HepG2 (cell line): ENCODE measurements around the gene AGBL2. TPM values are rescaled to one million over a fixed set of nuclear protein-coding genes. Genes with fewer than 3 reads are reported as not detected.

Source experiments
- ATAC-seq: fragments of 200-7000 bp; cut with Tn5 transposase; 3 replicates; pipeline ENCODE4 v1.9.1; 2020; ENCODE audit warnings: mild to moderate bottlenecking, moderate library complexity
- BruUV-seq: library from RNA; stranded (reverse); fragments of 400-500 nt; replicated peaks from 2 replicates; lab custom pipeline; 2021; lab: Mats Ljungman, UMichigan
- CTCF ChIA-PET: fragments of 300-600 bp; formaldehyde crosslinking; extraction: SDS; loops from one replicate; lab custom pipeline; 2021; ENCODE audit warnings: low total read pairs, inconsistent platforms, low intra/inter-chr PET ratio; lab: Yijun Ruan, JAX
- POLR2A ChIA-PET: fragments of 350-600 bp; sonication (Branson Sonifier 250); formaldehyde crosslinking; loops from one replicate; lab custom pipeline; 2020; ENCODE audit warnings: antibody characterized with exemption, inconsistent platforms; lab: Yijun Ruan, JAX
- DNase-seq: peaks from one replicate; pipeline ENCODE4 v3.0.0-alpha.2; 2015; ENCODE audit warnings: low spot score
- FAIRE-seq: peaks from 3 replicates; lab custom pipeline; 2011; peaks lifted over from hg19 to GRCh38; lab: Jason Lieb, UNC
- H2AFZ ChIP-seq: one replicate; pipeline ENCODE4 v1.6.1; 2011; ENCODE audit warnings: low read length, inconsistent platforms
- H3K27ac ChIP-seq: fragments of 300-600 bp; 3 replicates; pipeline ENCODE4 v1.8.0; 2011; ENCODE audit warnings: mixed run types, mild to moderate bottlenecking, mixed read lengths, low read length, inconsistent platforms; ENCODE audit not compliant: insufficient read depth; ENCODE audit errors: extremely low read length
- H3K27me3 ChIP-seq, 2 experiments: fragments of 200-600 bp in 1 of 2; 2 replicates in 1 of 2; 3 replicates in 1 of 2; pipeline versions ENCODE4 v1.6.0 to v1.8.0; 2011; ENCODE audit warnings: low read length in 2 of 2, mild to moderate bottlenecking in 2 of 2, moderate library complexity in 2 of 2, inconsistent platforms in 1 of 2; ENCODE audit not compliant: insufficient read depth in 2 of 2, control insufficient read depth in 1 of 2
- H3K36me3 ChIP-seq, 2 experiments: fragments of 200-600 bp in 1 of 2; replicated peaks in 1 of 2; 2 replicates in 1 of 2; 3 replicates in 1 of 2; pipeline versions ENCODE4 v1.5.1 to v1.8.0; 2011; ENCODE audit warnings: low read length in 2 of 2, inconsistent platforms in 1 of 2; ENCODE audit not compliant: insufficient read depth in 2 of 2, control insufficient read depth in 1 of 2
- H3K4me1 ChIP-seq: 2 replicates; pipeline ENCODE4 v1.5.1; 2012; ENCODE audit warnings: low read length, inconsistent platforms; ENCODE audit not compliant: insufficient read depth
- H3K4me2 ChIP-seq: 2 replicates; pipeline ENCODE4 v1.6.0; 2011; ENCODE audit warnings: low read depth, low read length, inconsistent platforms
- H3K4me3 ChIP-seq, 3 experiments: fragments of 200-600 bp in 1 of 3; sonication (generic), shearing (Covaris generic) in 1 of 3; replicated peaks in 1 of 3; 2 replicates each; pipeline ENCODE4 v1.5.1; 2011 to 2016; ENCODE audit warnings: low read length in 3 of 3, inconsistent platforms in 2 of 3, low read depth in 2 of 3, mild to moderate bottlenecking in 2 of 3, control low read depth in 1 of 3, mixed read lengths in 1 of 3; ENCODE audit not compliant: insufficient read depth in 1 of 3
- H3K79me2 ChIP-seq: one replicate; pipeline ENCODE4 v1.6.1; 2011; ENCODE audit warnings: low read length, inconsistent platforms; ENCODE audit not compliant: insufficient read depth
- H3K9ac ChIP-seq: 2 replicates; pipeline ENCODE4 v1.6.0; 2011; ENCODE audit warnings: mild to moderate bottlenecking, low read depth, low read length, inconsistent platforms; ENCODE audit not compliant: insufficient read depth
- H3K9me3 ChIP-seq: 2 replicates; pipeline ENCODE4 v1.5.1; 2012; ENCODE audit warnings: mild to moderate bottlenecking, low read length
- H4K20me1 ChIP-seq: 2 replicates; pipeline ENCODE4 v1.6.0; 2011; ENCODE audit warnings: inconsistent platforms, mild to moderate bottlenecking, low read length, moderate library complexity; ENCODE audit not compliant: insufficient read depth
- CCAR2 ChIP-seq: fragments of 200-400 bp; formaldehyde crosslinking; optimal IDR thresholded peaks from 2 replicates; pipeline ENCODE3; 2018; ENCODE audit warnings: low read depth, mild to moderate bottlenecking, low read length, moderate library complexity
- NPAS2 ChIP-seq: sonication (generic); formaldehyde crosslinking; IDR thresholded peaks from 2 replicates; pipeline ENCODE4 v1.8.0; 2022; ENCODE audit warnings: mild to moderate bottlenecking, missing genetic modification reagents, borderline replicate concordance
- RBM22 ChIP-seq: fragments of 200-400 bp; formaldehyde crosslinking; optimal IDR thresholded peaks from 2 replicates; pipeline ENCODE3; 2017; ENCODE audit warnings: mild to moderate bottlenecking, low read length, moderate library complexity
- ZBTB25 ChIP-seq: IDR thresholded peaks from 2 replicates; pipeline ENCODE4 v1.6.1; 2018; ENCODE audit warnings: missing genetic modification reagents
- ZNF768 ChIP-seq: sonication (generic); formaldehyde crosslinking; IDR thresholded peaks from 2 replicates; pipeline ENCODE4 v1.4.0; 2020; ENCODE audit warnings: missing genetic modification reagents
- WGBS: methylation state at CpG from one replicate; pipeline ENCODE4 v1.1.6; 2017; ENCODE audit warnings: low lambda C conversion rate; 5-methylcytosine and 5-hydroxymethylcytosine counted together
- in situ Hi-C: cut with HindIII; loops from 2 replicates; pipeline ENCODE4 v1.10.0; 2017; ENCODE audit warnings: low pct_unique_long_range_greater_than_20kb; ENCODE audit not compliant: extremely low pct_ligation_motif_present
- intact Hi-C: fragments of 100-400 bp; cut with micrococcal nuclease; formaldehyde crosslinking; loops from one replicate; pipeline ENCODE4 v1.10.0; 2022; ENCODE audit not compliant: unreplicated experiment
- polyA plus RNA-seq, 8 experiments: library from polyadenylated mRNA; depleted of rRNA in 3 of 8; stranded (reverse) in 7 of 8; unstranded in 1 of 8; fragments of >200 nt; fragmentation: Illumina TruSeq in 4 of 8; extraction: Trizol in 4 of 8; gene quantifications; 2 replicates each; pipeline versions ENCODE4 v1.2.1 to v1.2.3, GENCODE V29; 2011 to 2016; ENCODE audit warnings: low read depth in 4 of 8, missing spikeins in 1 of 8, mixed read lengths in 1 of 8; ENCODE audit not compliant: insufficient read depth in 1 of 8
- total RNA-seq, 5 experiments: library from RNA; depleted of rRNA; stranded (reverse); fragments of >200 nt; fragmentation: Illumina TruSeq; extraction: Trizol; gene quantifications; 2 replicates each; pipeline ENCODE4 v1.2.3, GENCODE V29; 2016; ENCODE audit warnings: low read depth in 1 of 5
- TF ChIP-seq, protein P1 (sequence below), 2 experiments: sonication (generic) in 1 of 2; formaldehyde crosslinking in 1 of 2; IDR thresholded peaks; 2 replicates each; pipeline versions ENCODE4 v1.5.1 to v1.6.1; 2011 to 2020; ENCODE audit warnings: borderline replicate concordance in 1 of 2, low read depth in 1 of 2, low read length in 1 of 2, mild to moderate bottlenecking in 1 of 2, missing genetic modification reagents in 1 of 2, moderate library complexity in 1 of 2
- TF ChIP-seq, protein P2 (sequence below): IDR thresholded peaks from 2 replicates; pipeline ENCODE4 v1.6.1; 2016; ENCODE audit warnings: missing biosample characterization, missing genetic modification reagents, low read depth

Gene AGBL2
- total and polyA plus RNA-seq, 2 of the 13 experiments (the other 11 are each of a cell fraction or from before 2014, with no cell fraction given) = 1.6 to 5.7 TPM

DNA sequence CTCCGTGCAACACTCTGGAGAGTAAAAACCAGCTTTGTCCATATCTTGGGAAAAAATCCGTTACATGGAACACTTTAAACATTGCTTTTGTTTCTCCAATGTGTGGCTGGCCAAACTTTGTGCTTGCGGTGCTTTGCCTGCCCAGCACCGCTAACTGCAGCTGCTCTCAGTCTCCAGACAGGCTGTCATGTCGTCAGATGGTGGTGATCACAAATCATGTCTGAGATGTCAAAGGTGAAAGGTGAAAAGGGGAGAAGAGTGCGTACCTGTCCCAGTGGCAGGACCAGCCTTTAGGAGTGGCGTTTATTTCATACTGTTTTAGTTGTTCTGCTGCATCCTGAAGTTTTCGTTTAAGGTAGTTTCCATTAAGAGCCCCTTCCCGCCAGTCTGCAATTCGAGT is 17.1 kb upstream of the AGBL2 start (continued):
- TF ChIP-seq, protein P1, sequence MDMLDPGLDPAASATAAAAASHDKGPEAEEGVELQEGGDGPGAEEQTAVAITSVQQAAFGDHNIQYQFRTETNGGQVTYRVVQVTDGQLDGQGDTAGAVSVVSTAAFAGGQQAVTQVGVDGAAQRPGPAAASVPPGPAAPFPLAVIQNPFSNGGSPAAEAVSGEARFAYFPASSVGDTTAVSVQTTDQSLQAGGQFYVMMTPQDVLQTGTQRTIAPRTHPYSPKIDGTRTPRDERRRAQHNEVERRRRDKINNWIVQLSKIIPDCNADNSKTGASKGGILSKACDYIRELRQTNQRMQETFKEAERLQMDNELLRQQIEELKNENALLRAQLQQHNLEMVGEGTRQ (IDR thresholded peaks at IDR 0.05; ENCODE audit: low read depth, low read length) = no peak
- TF ChIP-seq, protein P1 (CRISPR knock-in tag; IDR thresholded peaks at IDR 0.05; ENCODE audit: borderline replicate concordance) = no peak
- TF ChIP-seq ZBTB25 = no peak

GRCh38 chr11:47731475-47731874 is 16.3 kb upstream of the AGBL2 start:
- TF ChIP-seq RBM22 (peak; percentile 15), CCAR2 (no peak), ZNF768 (CRISPR knock-in tag) (no peak), NPAS2 (CRISPR knock-in tag) (no peak)
- TF ChIP-seq, protein P2, sequence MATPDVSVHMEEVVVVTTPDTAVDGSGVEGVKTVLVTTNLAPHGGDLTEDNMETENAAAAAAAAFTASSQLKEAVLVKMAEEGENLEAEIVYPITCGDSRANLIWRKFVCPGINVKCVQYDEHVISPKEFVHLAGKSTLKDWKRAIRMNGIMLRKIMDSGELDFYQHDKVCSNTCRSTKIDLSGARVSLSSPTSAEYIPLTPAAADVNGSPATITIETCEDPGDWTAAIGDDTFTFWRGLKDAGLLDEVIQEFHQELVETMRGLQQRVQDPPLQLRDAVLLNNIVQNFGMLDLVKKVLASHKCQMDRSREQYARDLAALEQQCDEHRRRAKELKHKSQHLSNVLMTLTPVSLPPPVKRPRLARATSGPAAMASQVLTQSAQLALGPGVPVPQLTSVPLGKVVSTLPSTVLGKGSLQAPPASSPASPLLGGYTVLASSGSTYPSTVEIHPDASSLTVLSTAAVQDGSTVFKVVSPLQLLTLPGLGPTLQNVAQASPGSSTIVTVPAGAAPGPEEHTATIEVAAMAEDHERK (CRISPR knock-in tag) = no peak
- H3K27me3 ChIP-seq = no peaks in the 10 kb centered on the region
- in situ Hi-C loops = no loop called here
- peaks cover 28% of the 10 kb centered on the region for H3K4me1 ChIP-seq
- no peaks in the 10 kb centered on the region for H3K9me3 ChIP-seq
- H3K79me2 ChIP-seq = peaks cover 4% of the 10 kb centered on the region
- POLR2A ChIA-PET = no interaction called here
- peaks cover 18 to 72% of the 10 kb centered on the region in 2 experiments for H3K36me3 ChIP-seq
- H3K27ac ChIP-seq = no peak overlapping the region
- no TSS peak for BruUV-seq
- DNase-seq (no peak), FAIRE-seq (no peak), ATAC-seq (no peak)
- no peaks in the 10 kb centered on the region for H4K20me1 ChIP-seq
- no peak overlapping the region for H2AFZ ChIP-seq
- WGBS = 94% methylated on average over 6 of the region's 6 CpGs
- CTCF ChIA-PET = no interaction called here
- no peak overlapping the region for H3K4me2 ChIP-seq
- no peak overlapping the region for H3K4me3 ChIP-seq
- no peak overlapping the region for H3K9ac ChIP-seq
- intact Hi-C loops = no loop called here
